ENCODE results near the gene DMTF1.

GRCh38 chr7:87188930-87189329 lies 36.7 kb downstream of the DMTF1 start:
- TF ChIP-seq, protein P1, sequence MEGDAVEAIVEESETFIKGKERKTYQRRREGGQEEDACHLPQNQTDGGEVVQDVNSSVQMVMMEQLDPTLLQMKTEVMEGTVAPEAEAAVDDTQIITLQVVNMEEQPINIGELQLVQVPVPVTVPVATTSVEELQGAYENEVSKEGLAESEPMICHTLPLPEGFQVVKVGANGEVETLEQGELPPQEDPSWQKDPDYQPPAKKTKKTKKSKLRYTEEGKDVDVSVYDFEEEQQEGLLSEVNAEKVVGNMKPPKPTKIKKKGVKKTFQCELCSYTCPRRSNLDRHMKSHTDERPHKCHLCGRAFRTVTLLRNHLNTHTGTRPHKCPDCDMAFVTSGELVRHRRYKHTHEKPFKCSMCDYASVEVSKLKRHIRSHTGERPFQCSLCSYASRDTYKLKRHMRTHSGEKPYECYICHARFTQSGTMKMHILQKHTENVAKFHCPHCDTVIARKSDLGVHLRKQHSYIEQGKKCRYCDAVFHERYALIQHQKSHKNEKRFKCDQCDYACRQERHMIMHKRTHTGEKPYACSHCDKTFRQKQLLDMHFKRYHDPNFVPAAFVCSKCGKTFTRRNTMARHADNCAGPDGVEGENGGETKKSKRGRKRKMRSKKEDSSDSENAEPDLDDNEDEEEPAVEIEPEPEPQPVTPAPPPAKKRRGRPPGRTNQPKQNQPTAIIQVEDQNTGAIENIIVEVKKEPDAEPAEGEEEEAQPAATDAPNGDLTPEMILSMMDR (IDR thresholded peaks at IDR 0.05) = no peak
- TF ChIP-seq POLR2A (IDR thresholded peaks at IDR 0.05) = no peak
